Ishikawa (cell line): ENCODE results near the gene CTNNBL1.

ENCODE experiments used
- CEBPB ChIP-seq: IDR thresholded peaks from 2 replicates; pipeline ENCODE4 v1.6.1; 2012
- CREB1 ChIP-seq: IDR thresholded peaks from 2 replicates; pipeline ENCODE4 v1.6.1; 2012; ENCODE audit warnings: low read depth
- EGR1 ChIP-seq: IDR thresholded peaks from 2 replicates; pipeline ENCODE4 v1.6.1; 2012
- EP300 ChIP-seq: IDR thresholded peaks from 2 replicates; pipeline ENCODE4 v1.6.1; 2012; ENCODE audit warnings: borderline replicate concordance
- FOXM1 ChIP-seq: IDR thresholded peaks from 2 replicates; pipeline ENCODE4 v1.6.1; 2012; ENCODE audit warnings: low read depth, borderline replicate concordance
- MAX ChIP-seq: IDR thresholded peaks from 2 replicates; pipeline ENCODE4 v1.6.1; 2012
- NFIC ChIP-seq: IDR thresholded peaks from 2 replicates; pipeline ENCODE4 v1.6.1; 2012
- RAD21 ChIP-seq: IDR thresholded peaks from 2 replicates; pipeline ENCODE4 v1.6.1; 2012; ENCODE audit warnings: low read depth
- REST ChIP-seq: IDR thresholded peaks from 2 replicates; pipeline ENCODE4 v1.6.1; 2012; ENCODE audit warnings: low read depth, mild to moderate bottlenecking
- TAF1 ChIP-seq: IDR thresholded peaks from 2 replicates; pipeline ENCODE4 v1.6.1; 2012; ENCODE audit warnings: low read depth, mild to moderate bottlenecking
- TCF12 ChIP-seq: IDR thresholded peaks from 2 replicates; pipeline ENCODE4 v1.6.1; 2012; ENCODE audit warnings: low read depth
- TEAD4 ChIP-seq: IDR thresholded peaks from 2 replicates; pipeline ENCODE4 v1.6.1; 2012
- USF1 ChIP-seq: IDR thresholded peaks from 2 replicates; pipeline ENCODE4 v1.6.1; 2012
- YY1 ChIP-seq: IDR thresholded peaks from 2 replicates; pipeline ENCODE4 v1.6.1; 2012; ENCODE audit warnings: low read depth
- ZBTB7A ChIP-seq: IDR thresholded peaks from 2 replicates; pipeline ENCODE4 v1.6.1; 2012; ENCODE audit warnings: low read depth

Gene CTNNBL1

GRCh38 chr20:37904845-37905373 lies 211.1 kb downstream of the CTNNBL1 start:
- TF ChIP-seq CREB1 (no peak), TAF1 (no peak), NFIC (no peak), TEAD4 (no peak), REST (no peak), CEBPB (no peak), MAX (no peak), EGR1 (no peak)

GRCh38 chr20:37905671-37906613 lies 212.1 kb downstream of the CTNNBL1 start:
- no peak for TF ChIP-seq TAF1
- TF ChIP-seq USF1, result no peak
- no peak for TF ChIP-seq TEAD4
- TF ChIP-seq CEBPB, result no peak
- no peak for TF ChIP-seq YY1
- TF ChIP-seq EGR1, result no peak
- TF ChIP-seq TCF12, result no peak
- TF ChIP-seq REST, result no peak
- TF ChIP-seq ZBTB7A, result no peak
- no peak for TF ChIP-seq CREB1

- TF ChIP-seq TAF1 (no peak), EP300 (no peak), CREB1 (no peak), MAX (no peak), CEBPB (no peak), TEAD4 (no peak), USF1 (no peak), FOXM1 (no peak), TCF12 (no peak), EGR1 (no peak), ZBTB7A (no peak), RAD21 (no peak), NFIC (no peak)
Observed at GRCh38 chr20:37907330-37907676, 213.5 kb downstream of the CTNNBL1 start.

GRCh38 chr20:37907677-37908401 lies 214.0 kb downstream of the CTNNBL1 start:
- TF ChIP-seq TAF1 (no peak; the same call in 1 of the 2 replicates), USF1 (no peak), REST (no peak), ZBTB7A (no peak), TCF12 (peak; percentile 81), CREB1 (no peak), EGR1 (no peak), NFIC (peak; percentile 96), MAX (no peak), TEAD4 (peak; percentile 80), CEBPB (no peak), YY1 (no peak), RAD21 (no peak), EP300 (peak; percentile 78)
